Midbrain (tissue), 1 donor: Measurements from ENCODE around the gene NR5A1.
A peak's percentile ranks its signal among the peaks of the same experiment; 100 is the strongest.

ENCODE experiments used
- DNase-seq: peaks from one replicate; lab custom pipeline; 2025; lab: John Stamatoyannopoulos, UW

The NR5A1 gene

GRCh38 chr9:124506931-124507879, at the start of gene NR5A1:
Gene NR5A1 (minus strand): TSS chr9:124507399. CDS start chr9:124503395, 4,004 bp downstream.
- no peak for DNase-seq

DNA sequence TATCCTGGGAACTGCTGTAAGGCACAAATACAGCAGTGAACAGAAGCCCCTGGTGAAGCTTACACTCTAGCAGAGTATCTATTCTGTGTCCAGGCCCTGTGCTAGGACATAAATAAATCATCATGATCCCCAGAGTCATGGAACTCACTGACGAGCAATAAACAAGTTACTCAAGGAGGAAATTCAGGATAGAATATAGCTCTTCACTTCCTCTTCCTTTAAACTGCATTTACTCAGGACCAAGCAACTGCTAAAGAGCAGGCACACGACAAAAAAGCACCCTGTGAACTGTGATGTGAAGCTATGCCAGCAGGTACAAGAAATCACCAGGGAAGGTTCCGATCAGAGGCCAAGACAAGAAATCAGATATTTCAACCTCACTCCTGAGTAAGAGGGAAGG, 47.8 kb upstream of the NR5A1 start:
- no peak for DNase-seq

DNA sequence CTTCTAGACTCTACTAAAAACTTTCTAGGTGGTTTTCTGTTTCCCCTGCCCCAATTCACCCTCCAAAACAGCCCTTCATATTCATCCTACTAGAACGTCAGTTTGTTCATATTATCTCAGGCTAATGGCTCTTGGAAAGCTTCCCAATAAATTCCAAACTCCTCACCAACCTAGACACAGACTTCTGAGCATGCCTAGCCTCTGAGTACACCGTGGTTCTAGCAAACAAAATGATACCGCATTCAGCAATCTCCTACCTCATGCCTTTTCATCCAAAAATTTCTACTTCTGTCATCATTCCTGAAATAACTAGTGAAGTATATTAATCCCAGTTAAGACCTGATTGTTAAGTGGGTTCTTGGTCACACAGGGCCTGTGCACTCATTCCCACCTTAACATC, 46.5 kb upstream of the NR5A1 start:
- DNase-seq = no peak

DNA sequence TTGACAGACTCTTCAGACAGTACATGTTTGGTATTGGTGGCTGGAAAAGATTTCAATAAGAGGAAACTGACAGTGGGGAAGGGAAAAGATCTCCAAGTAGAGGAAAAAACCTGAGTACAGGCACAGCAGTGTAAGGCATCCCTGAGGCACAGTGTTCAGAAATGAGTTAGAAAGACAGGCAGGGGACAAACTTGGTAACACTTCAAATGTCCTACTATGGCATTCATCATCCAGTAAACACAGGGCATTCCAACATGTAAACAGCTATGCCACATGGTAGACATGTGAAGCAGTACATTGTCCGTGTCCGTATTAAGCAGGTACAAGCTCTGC, 45.0 kb upstream of the NR5A1 start:
- DNase-seq = no peak

DNA sequence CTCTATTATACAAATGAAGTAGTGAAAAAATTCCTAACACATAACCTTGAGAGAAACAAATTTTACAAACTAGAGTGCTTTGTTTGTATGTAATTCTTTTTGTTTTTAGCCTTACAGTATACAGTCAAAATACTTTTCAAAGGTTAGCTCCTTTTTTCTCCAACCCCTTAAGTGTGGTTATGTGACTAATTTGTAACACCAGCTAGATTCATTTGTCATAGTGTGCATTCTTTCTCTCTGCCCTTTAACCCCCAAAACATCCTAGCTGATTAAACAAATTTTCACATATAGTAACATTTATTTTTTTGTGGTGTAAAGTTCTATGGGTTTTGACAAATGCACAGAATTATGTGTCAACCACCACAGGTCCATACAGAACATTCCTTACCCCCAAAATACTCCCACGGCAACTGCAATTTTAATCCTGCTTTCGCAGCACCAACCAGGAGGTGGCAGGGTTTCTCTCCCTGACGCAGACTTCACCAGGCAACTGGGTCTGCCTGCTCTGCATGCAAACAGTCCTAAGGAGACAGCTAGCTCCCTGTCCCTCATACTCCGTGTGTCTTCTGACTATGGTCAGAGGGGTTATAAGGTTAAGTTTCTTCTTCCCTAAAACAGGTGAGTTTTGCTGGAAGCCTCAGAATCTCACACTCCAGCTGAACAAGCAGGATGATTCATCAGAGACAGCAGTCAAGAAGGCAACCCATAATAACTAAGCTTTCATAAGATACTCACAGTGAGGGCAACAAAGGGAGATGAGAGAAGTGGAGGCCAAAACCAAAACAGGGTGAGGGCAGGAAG, 44.5 kb upstream of the NR5A1 start:
- DNase-seq = peak; percentile 67

DNA sequence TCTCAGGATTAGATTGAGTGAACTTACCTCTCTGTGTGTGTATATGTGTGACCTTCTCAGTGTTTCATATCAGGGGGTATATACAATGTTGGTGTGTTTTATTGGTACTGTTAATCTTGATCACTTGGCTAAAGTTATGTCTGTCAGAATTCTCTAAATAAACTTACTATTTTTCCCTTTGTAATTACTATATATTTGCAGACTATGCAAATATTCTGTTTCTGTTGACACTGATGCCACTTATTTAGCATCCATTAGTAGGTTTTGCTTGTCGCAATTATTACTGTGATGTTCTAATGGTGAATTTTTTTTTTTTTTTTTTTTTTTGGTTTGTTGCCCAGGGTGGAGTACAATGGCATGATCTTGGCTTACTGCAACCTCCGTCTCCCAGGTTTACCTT, 42.9 kb upstream of the NR5A1 start:
- no peak for DNase-seq

DNA sequence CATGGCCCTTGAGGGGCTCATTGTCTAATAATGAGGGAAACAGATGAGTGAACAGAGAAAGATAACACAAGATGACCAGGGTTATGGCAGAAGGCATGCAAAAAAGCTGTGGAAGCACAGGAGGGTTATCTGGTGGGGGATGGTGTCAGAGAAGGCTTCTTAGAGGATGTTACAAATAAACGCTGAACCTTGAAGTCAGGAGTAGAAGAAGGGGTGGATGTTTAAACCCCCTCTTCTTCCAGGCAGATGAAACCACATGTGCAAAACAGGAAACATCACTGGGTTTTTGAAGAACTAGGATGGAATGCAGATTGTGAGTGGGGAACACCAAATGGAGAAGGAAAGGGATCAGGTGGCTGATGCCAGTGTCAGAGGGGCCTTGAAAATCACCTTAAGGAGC, 41.8 kb upstream of the NR5A1 start:
- DNase-seq = no peak

GRCh38 chr9:124544535-124544934, 37.3 kb upstream of the NR5A1 start:
- DNase-seq = no peak

GRCh38 chr9:124541824-124542223, 34.6 kb upstream of the NR5A1 start:
- no peak for DNase-seq

- DNase-seq = no peak
These were observed 30.7 kb upstream of the NR5A1 start for GRCh38 chr9:124537926-124538325.

- no peak for DNase-seq
These were observed 28.6 kb upstream of the NR5A1 start for GRCh38 chr9:124535846-124536245.

GRCh38 chr9:124532897-124533296, 25.7 kb upstream of the NR5A1 start:
- DNase-seq = no peak

- DNase-seq = no peak
These were observed 23.9 kb upstream of the NR5A1 start for GRCh38 chr9:124531115-124531514.

DNA sequence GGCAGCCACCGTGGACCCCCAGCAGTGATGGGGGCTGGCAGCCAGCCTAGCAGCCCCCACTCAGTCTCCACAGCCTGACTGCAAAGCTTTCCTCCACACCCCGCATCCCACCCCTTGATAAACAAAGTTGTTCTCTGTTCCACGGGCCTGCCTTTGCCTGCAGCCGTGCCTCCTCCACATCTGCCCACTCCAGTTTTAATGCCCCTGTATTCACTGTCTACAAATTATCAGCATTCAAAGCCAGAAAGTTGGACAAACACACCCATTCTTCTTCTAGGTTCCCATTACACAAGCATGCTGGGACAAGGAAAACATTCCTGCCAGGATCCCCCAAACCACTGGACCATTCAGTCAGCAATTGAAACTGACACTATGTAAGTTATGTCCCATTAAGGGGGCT, 23.0 kb upstream of the NR5A1 start:
- DNase-seq = no peak

- no peak for DNase-seq
These were observed 20.6 kb upstream of the NR5A1 start for GRCh38 chr9:124527781-124528180.

GRCh38 chr9:124526174-124526573, 19.0 kb upstream of the NR5A1 start:
- no peak for DNase-seq

- no peak for DNase-seq
These were observed 15.2 kb upstream of the NR5A1 start for GRCh38 chr9:124522121-124523098.

DNA sequence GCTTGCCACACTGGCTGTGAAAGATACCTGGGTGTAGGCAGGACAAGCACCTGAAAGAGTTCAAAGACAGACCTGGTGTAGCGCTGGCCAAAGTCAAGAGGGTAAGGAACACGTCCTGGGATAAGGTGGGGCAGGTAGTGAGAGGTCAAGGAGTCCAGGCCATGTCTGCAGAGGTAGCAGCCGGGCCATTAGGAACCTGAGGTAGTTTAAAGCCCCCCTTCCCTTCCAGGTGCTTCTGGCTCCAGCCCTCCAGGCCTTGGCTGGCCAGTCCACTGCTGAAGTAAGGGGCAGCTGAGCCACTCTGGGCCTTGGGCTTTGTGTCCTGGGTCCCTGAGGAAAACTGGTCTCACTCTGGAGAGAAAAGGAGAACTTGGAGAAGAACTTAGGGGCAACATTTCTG, 13.9 kb upstream of the NR5A1 start:
- DNase-seq = no peak

GRCh38 chr9:124520206-124520596, 13.0 kb upstream of the NR5A1 start:
- peak; percentile 75 for DNase-seq

- no peak for DNase-seq
These were observed 10.9 kb upstream of the NR5A1 start for GRCh38 chr9:124518116-124518515.

DNA sequence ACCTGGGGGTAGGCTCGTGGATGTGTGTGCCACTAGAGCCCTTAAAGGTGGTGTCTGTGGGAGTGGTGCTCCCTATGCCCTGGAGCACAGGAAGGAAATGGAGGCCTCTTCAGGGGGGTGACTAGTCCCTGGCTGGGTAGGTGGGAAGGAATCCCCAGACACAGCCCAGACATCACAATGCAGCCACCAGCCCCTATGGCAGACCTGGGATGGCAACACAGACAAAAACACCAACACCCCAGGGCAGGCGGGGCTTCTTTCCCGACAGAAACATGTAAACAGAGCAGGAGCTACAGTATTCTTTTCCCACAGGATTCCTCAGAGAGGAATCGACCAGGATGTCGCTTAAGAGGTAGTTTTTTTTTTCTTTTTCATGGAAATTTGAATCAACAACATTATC, 10.4 kb upstream of the NR5A1 start:
- DNase-seq = no peak

DNA sequence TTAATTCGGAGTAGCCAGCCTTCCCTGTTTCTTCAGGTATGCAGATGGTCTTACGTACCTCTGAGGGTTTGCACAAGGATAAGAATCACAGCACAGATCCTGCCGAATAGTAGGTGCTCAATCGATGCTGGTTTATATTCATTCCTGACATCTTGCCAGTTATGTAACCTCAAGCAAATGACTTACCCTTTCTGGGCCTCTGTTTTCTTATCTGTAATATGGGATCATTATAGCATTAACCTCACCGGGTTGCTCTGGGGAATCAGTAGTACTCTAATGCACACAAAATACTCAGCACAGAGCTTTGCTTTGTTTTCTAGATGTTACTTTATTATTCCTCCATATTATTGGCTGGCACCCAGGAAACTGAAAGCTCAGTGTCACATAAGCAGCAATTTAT, 7.7 kb upstream of the NR5A1 start:
- DNase-seq = no peak
